H1 (cell line): Measurements from ENCODE around the gene LPAR4. TPM values are rescaled to one million over a fixed set of nuclear protein-coding genes. Genes with fewer than 3 reads are reported as not detected.

Source experiments
- CTCF ChIA-PET: fragments of 300-600 bp; sonication (Branson Sonifier 250); formaldehyde crosslinking; loops from one replicate; lab custom pipeline; 2021; ENCODE audit not compliant: partially characterized antibody; lab: Charles Lee
- POLR2A ChIA-PET: fragments of 300-600 bp; sonication (Branson Sonifier 250); formaldehyde crosslinking; loops from one replicate; lab custom pipeline; 2021; ENCODE audit warnings: inconsistent platforms; ENCODE audit not compliant: partially characterized antibody; lab: Charles Lee
- DNase-seq, 2 experiments: peaks; one replicate each; pipeline versions ENCODE4 v3.0.0 to v3.0.0-alpha.2; 2010 to 2022; ENCODE audit warnings: low spot score in 2 of 2, low read depth in 1 of 2, mixed read lengths in 1 of 2
- FAIRE-seq: peaks from 2 replicates; lab custom pipeline; 2011; peaks lifted over from hg19 to GRCh38; lab: Jason Lieb, UNC
- H2AFZ ChIP-seq: 2 replicates; pipeline ENCODE4 v1.8.1; 2012; ENCODE audit warnings: low read length, inconsistent platforms
- H2AK5ac ChIP-seq: 2 replicates; pipeline ENCODE4 v1.6.1; 2013; ENCODE audit warnings: low read depth, low read length
- H2BK120ac ChIP-seq: replicated peaks from 2 replicates; pipeline ENCODE3; 2013; ENCODE audit warnings: low read depth, low read length, inconsistent platforms
- H2BK12ac ChIP-seq: 2 replicates; pipeline ENCODE4 v1.6.1; 2013; ENCODE audit warnings: low read depth, low read length
- H2BK15ac ChIP-seq: 2 replicates; pipeline ENCODE4 v1.6.1; 2013; ENCODE audit warnings: low read length
- H2BK20ac ChIP-seq: 2 replicates; pipeline ENCODE4 v1.6.1; 2013; ENCODE audit warnings: low read length
- H2BK5ac ChIP-seq: 2 replicates; pipeline ENCODE4 v1.6.1; 2013; ENCODE audit warnings: low read depth, low read length
- H3K14ac ChIP-seq: 2 replicates; pipeline ENCODE4 v1.6.1; 2013; ENCODE audit warnings: inconsistent platforms; ENCODE audit not compliant: insufficient read length
- H3K18ac ChIP-seq: 2 replicates; pipeline ENCODE4 v1.6.1; 2013; ENCODE audit warnings: low read length; ENCODE audit errors: extremely low read depth
- H3K23ac ChIP-seq: 2 replicates; pipeline ENCODE4 v1.6.1; 2013; ENCODE audit warnings: inconsistent platforms; ENCODE audit not compliant: insufficient read length
- H3K23me2 ChIP-seq: 2 replicates; pipeline ENCODE4 v1.6.1; 2013; ENCODE audit warnings: low read depth, low read length
- H3K27ac ChIP-seq: 2 replicates; pipeline ENCODE4 v1.6.1; 2011; ENCODE audit warnings: low read depth, low read length, inconsistent platforms
- H3K27me3 ChIP-seq, 4 experiments: replicated peaks in 1 of 4; 1 replicate in 1 of 4; 2 replicates in 3 of 4; pipeline versions ENCODE4 v1.6.1 to v1.8.1; 2011 to 2013; ENCODE audit warnings: low read length in 3 of 4, mild to moderate bottlenecking in 3 of 4, inconsistent platforms in 2 of 4, mixed read lengths in 2 of 4, moderate library complexity in 1 of 4; ENCODE audit not compliant: control insufficient read depth in 3 of 4, insufficient read depth in 3 of 4; ENCODE audit errors: extremely low read depth in 1 of 4
- H3K36me3 ChIP-seq, 4 experiments: 2 replicates each; pipeline versions ENCODE4 v1.6.1 to v1.8.1; 2011 to 2013; ENCODE audit warnings: mild to moderate bottlenecking in 4 of 4, low read length in 3 of 4, moderate library complexity in 2 of 4, control low read depth in 1 of 4, inconsistent platforms in 1 of 4; ENCODE audit not compliant: insufficient read depth in 4 of 4, control insufficient read depth in 2 of 4
- H3K4ac ChIP-seq: replicated peaks from 2 replicates; pipeline ENCODE3; 2013; ENCODE audit warnings: low read length, low read depth, mixed read lengths, inconsistent platforms; ENCODE audit not compliant: insufficient read length
- H3K4me1 ChIP-seq, 4 experiments: replicated peaks in 1 of 4; 1 replicate in 1 of 4; 2 replicates in 3 of 4; pipeline versions ENCODE4 v1.6.1 to v1.8.1; 2011 to 2013; ENCODE audit warnings: low read length in 3 of 4, inconsistent platforms in 2 of 4, mixed read lengths in 1 of 4; ENCODE audit not compliant: insufficient read depth in 4 of 4, control insufficient read depth in 3 of 4
- H3K4me2 ChIP-seq, 2 experiments: 2 replicates each; pipeline versions ENCODE4 v1.6.1 to v1.8.1; 2011 to 2013; ENCODE audit warnings: low read depth in 2 of 2, low read length in 2 of 2, control low read depth in 1 of 2, inconsistent platforms in 1 of 2, mild to moderate bottlenecking in 1 of 2; ENCODE audit not compliant: insufficient read depth in 1 of 2
- H3K4me3 ChIP-seq, 4 experiments: fragments of 200-600, 300-600 bp in 1 of 4; sonication (generic), shearing (Covaris generic), sonication (Bioruptor Twin) in 1 of 4; 2 replicates each; pipeline versions ENCODE4 v1.5.1 to v1.8.1; 2011 to 2016; ENCODE audit warnings: low read length in 4 of 4, low read depth in 3 of 4, control low read depth in 2 of 4, inconsistent platforms in 2 of 4, mild to moderate bottlenecking in 2 of 4, mixed read lengths in 1 of 4, moderate library complexity in 1 of 4; ENCODE audit not compliant: insufficient read depth in 2 of 4; ENCODE audit errors: extremely low read depth in 1 of 4
- H3K56ac ChIP-seq: replicated peaks from 2 replicates; pipeline ENCODE3; 2013; ENCODE audit warnings: low read depth, mild to moderate bottlenecking, mixed read lengths, low read length, inconsistent platforms; ENCODE audit not compliant: insufficient read length
- H3K79me1 ChIP-seq: 2 replicates; pipeline ENCODE4 v1.6.1; 2013; ENCODE audit warnings: low read depth, low read length, control low read depth
- H3K79me2 ChIP-seq, 2 experiments: 2 replicates each; pipeline versions ENCODE4 v1.6.1 to v1.8.1; 2012 to 2013; ENCODE audit warnings: low read length in 2 of 2, mild to moderate bottlenecking in 2 of 2, inconsistent platforms in 1 of 2; ENCODE audit not compliant: insufficient read depth in 2 of 2, control insufficient read depth in 1 of 2
- H3K9ac ChIP-seq, 4 experiments: replicated peaks in 1 of 4; 1 replicate in 1 of 4; 2 replicates in 3 of 4; pipeline versions ENCODE4 v1.6.1 to v1.8.1; 2011 to 2013; ENCODE audit warnings: low read depth in 3 of 4, low read length in 3 of 4, control low read depth in 2 of 4, mild to moderate bottlenecking in 2 of 4, moderate library complexity in 2 of 4, inconsistent platforms in 1 of 4; ENCODE audit errors: extremely low read depth in 1 of 4
- H3K9me3 ChIP-seq, 2 experiments: 2 replicates each; pipeline versions ENCODE4 v1.6.1 to v1.8.1; 2012 to 2013; ENCODE audit warnings: mild to moderate bottlenecking in 2 of 2, moderate library complexity in 2 of 2, control low read depth in 1 of 2, inconsistent platforms in 1 of 2, low read depth in 1 of 2, low read length in 1 of 2, mixed read lengths in 1 of 2; ENCODE audit not compliant: insufficient read depth in 2 of 2
- H4K20me1 ChIP-seq, 2 experiments: replicated peaks in 1 of 2; 2 replicates each; pipeline versions ENCODE3 to v1.8.1; 2011 to 2013; ENCODE audit warnings: inconsistent platforms in 2 of 2, low read length in 2 of 2, mild to moderate bottlenecking in 1 of 2; ENCODE audit not compliant: insufficient read depth in 2 of 2, control insufficient read depth in 1 of 2
- H4K5ac ChIP-seq: 2 replicates; pipeline ENCODE4 v1.6.1; 2013; ENCODE audit warnings: low read length, low read depth, mixed read lengths, inconsistent platforms; ENCODE audit not compliant: insufficient read length
- H4K8ac ChIP-seq: 2 replicates; pipeline ENCODE4 v1.8.0; 2013; ENCODE audit warnings: mild to moderate bottlenecking, moderate library complexity, low read length, inconsistent platforms; ENCODE audit not compliant: insufficient read depth; ENCODE audit errors: extremely low read depth
- H4K91ac ChIP-seq: replicated peaks from 2 replicates; pipeline ENCODE3; 2013; ENCODE audit warnings: low read length, mixed read lengths, inconsistent platforms; ENCODE audit not compliant: insufficient read length
- NRF1 ChIP-seq: IDR thresholded peaks from 2 replicates; pipeline ENCODE4 v1.6.1; 2011; ENCODE audit warnings: mild to moderate bottlenecking, low read depth, low read length, improper control_type of control experiment
- SUZ12 ChIP-seq: fragments of 200-600 bp; sonication (generic); IDR thresholded peaks from 2 replicates; pipeline ENCODE4 v1.6.1; 2012; ENCODE audit warnings: mild to moderate bottlenecking, inconsistent platforms, low read length, moderate library complexity, mixed read lengths
- WGBS, 2 experiments: shearing (Covaris generic) in 1 of 2; methylation state at CpG; one replicate each; pipeline versions ENCODE4 v1.1.6 to v1.1.7; 2013 to 2015; ENCODE audit warnings: low lambda C conversion rate in 2 of 2, mixed read lengths in 2 of 2, inconsistent platforms in 1 of 2, low coverage in 1 of 2, missing lambda C conversion rate in 1 of 2; ENCODE audit not compliant: insufficient replicate concordance in 2 of 2, insufficient coverage in 1 of 2, insufficient read length in 1 of 2; ENCODE audit errors: extremely low coverage in 1 of 2, missing lambda C conversion rate in 1 of 2; 5-methylcytosine and 5-hydroxymethylcytosine counted together
- polyA plus RNA-seq, 7 experiments: library from polyadenylated mRNA; depleted of rRNA in 3 of 7; stranded (reverse) in 5 of 7; unstranded in 2 of 7; fragments of >200 nt in 5 of 7; fragments of 200-250 nt in 2 of 7; gene quantifications; 1 replicate in 5 of 7; 2 replicates in 1 of 7; 4 replicates in 1 of 7; pipeline versions ENCODE4 v1.2.1 to v1.2.3, GENCODE V29; 2011 to 2013; ENCODE audit warnings: missing spikeins in 2 of 7, mixed read lengths in 2 of 7
- total RNA-seq: library from RNA; stranded (reverse); fragmentation: NEBNext Ultra II Directional; extraction: Animal tissue kit (Norgen Biotek cat#: 25700); gene quantifications from 2 replicates; pipeline ENCODE4 v1.2.1, GENCODE V29; 2021

LPAR4 gene
- total and polyA plus RNA-seq, 2 of the 8 experiments (the other 6 are each of a cell fraction or from before 2014, with no cell fraction given), result 7.6 to 16.3 TPM

DNA sequence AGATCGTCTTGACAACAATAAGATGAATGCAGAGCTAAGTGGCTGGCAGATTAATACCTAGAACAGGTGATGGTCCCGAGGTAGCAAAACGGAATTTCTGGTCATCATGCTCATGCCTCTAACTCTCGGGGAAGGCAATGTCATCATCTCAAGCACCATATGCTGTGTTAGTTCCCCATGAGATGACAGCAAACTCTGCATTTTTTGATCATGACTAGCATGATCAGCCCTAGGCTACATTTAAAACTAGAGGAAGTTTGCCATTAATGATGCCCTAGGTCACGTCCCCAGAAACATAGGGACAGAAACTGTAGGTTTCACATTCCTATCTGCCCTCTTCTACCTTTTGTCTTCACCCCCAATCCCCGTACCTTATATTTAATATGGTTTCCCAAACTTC is 11.6 kb downstream of the LPAR4 start:
- H4K20me1 ChIP-seq, result no peaks in the 10 kb centered on the region
- H3K4me1 ChIP-seq, result no peaks in the 10 kb centered on the region
- no peaks in the 10 kb centered on the region for H3K23me2 ChIP-seq
- no peaks in the 10 kb centered on the region for H3K27me3 ChIP-seq
- no peak overlapping the region for H2AFZ ChIP-seq
- no peak overlapping the region for H3K18ac ChIP-seq
- H3K79me2 ChIP-seq, result no peaks in the 10 kb centered on the region
- no peak overlapping the region for H3K56ac ChIP-seq
- 94% methylated on average over 3 of the region's 6 CpGs; no CpG with 5 or more reads in 1 of the 2 experiments for WGBS, 2 experiments
- no peak overlapping the region for H3K4me3 ChIP-seq
- no peaks in the 10 kb centered on the region; a peak in 1 of 4 replicates for H3K9me3 ChIP-seq
- H2BK5ac ChIP-seq, result no peak overlapping the region
- no peaks in the 10 kb centered on the region for H3K79me1 ChIP-seq
- no peak overlapping the region for H3K23ac ChIP-seq
- H4K5ac ChIP-seq, result no peak overlapping the region
- H3K4me2 ChIP-seq, result no peak overlapping the region
- H3K27ac ChIP-seq, result no peak overlapping the region
- CTCF ChIA-PET, result no interaction called here
- TF ChIP-seq SUZ12 (no peak), NRF1 (no peak)
- no peak overlapping the region for H3K14ac ChIP-seq
- POLR2A ChIA-PET, result no interaction called here
- H3K36me3 ChIP-seq, result peaks cover 0 to 6% (median 0%) of the 10 kb centered on the region in 4 experiments; a peak in 1 of 8 replicates
- no peak overlapping the region for H4K91ac ChIP-seq
- H2BK12ac ChIP-seq, result no peak overlapping the region
- H3K4ac ChIP-seq, result no peak overlapping the region
- H2BK20ac ChIP-seq, result no peak overlapping the region
- FAIRE-seq (no peak), DNase-seq (no peak)
- no peak overlapping the region for H2BK120ac ChIP-seq
- no peak overlapping the region for H4K8ac ChIP-seq
- no peak overlapping the region for H2AK5ac ChIP-seq
- H2BK15ac ChIP-seq, result no peak overlapping the region
- no peak overlapping the region for H3K9ac ChIP-seq
